ENCODE data around the gene RAB8B. TPM values are rescaled to one million over a fixed set of nuclear protein-coding genes. Genes with fewer than 3 reads are reported as not detected.

RAB8B gene
- polyA plus RNA-seq, 1 donor, result 15.1 TPM

DNA sequence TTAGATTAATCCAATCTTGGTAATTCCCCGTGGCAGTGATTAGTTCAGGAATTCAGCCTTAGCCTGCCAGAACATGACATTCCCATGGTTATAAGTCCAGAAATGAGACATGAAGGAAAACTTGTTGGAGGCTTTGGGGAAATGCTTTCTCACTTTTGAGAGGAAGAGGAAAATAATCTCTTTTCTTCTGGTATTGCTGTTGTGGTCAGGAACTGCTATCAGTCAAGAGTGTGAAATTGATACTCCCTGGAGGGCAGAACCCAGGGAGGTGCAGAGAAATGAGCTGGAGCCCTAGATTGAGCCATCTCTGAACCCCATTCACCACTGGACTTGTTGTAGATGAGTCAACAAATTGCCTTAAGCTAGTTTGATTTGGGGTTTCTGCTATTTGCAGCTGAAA is 49.4 kb downstream of the RAB8B start:
- no peak for DNase-seq

- no peak for DNase-seq
These were observed 50.7 kb downstream of the RAB8B start for GRCh38 chr15:63240109-63240508.

GRCh38 chr15:63241316-63241715 is 51.9 kb downstream of the RAB8B start:
- DNase-seq, result no peak

DNA sequence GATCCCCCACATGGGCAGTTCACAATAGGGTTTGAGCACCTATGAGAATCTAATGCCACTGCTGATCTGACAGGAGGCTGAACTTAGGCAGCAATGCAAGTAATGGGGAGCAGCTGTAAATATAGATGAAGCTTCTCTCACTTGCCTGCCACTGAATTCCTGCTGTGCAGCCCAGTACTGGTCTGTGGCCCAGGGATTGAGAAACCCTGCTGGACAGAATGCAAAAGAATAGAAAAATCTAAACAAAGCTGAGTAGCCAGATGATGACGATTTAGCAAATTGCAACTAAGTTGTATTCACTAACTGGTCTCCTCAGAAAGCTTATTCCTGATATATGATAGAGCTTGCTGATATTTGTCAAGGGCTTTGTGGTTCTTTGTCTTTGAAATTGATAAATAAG is 53.7 kb downstream of the RAB8B start:
- no peak for DNase-seq

DNA sequence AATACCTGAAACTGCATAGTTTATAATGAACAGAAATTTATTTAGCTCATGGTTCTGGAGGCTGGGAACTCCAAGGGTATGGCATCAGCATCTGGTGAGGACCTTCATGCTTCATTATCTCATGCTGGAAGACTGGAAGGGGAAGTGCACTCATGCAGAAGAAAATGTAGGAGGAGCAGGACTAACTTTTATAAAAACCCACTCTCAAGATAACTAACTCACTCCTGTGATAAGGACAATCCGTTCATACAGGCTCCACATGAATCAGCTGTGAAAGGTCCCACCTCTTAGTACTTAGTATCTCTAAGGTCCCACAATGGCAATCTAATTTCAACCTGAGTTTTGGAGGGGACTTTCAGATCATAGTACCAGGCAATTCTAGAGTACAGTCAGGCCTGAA is 54.4 kb downstream of the RAB8B start:
- DNase-seq, result no peak

DNA sequence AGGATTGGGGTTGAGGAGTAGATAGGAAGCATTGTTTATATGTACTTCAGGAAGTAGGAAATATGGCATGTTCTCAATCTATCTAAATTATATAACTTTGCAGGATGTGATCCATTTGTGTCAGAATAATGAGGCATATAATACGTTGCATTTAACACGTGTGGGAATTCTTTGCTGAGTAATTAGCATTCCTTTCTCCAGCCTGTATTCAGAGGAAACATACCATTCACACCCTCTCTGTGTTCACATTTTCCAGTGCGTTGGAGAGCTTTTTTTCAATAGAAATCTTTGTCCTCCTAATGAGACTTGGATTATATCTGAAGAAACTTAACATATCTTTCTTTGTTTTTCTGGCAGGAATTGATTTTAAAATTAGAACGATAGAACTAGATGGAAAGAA is 55.0 kb downstream of the RAB8B start:
- no peak for DNase-seq

DNA sequence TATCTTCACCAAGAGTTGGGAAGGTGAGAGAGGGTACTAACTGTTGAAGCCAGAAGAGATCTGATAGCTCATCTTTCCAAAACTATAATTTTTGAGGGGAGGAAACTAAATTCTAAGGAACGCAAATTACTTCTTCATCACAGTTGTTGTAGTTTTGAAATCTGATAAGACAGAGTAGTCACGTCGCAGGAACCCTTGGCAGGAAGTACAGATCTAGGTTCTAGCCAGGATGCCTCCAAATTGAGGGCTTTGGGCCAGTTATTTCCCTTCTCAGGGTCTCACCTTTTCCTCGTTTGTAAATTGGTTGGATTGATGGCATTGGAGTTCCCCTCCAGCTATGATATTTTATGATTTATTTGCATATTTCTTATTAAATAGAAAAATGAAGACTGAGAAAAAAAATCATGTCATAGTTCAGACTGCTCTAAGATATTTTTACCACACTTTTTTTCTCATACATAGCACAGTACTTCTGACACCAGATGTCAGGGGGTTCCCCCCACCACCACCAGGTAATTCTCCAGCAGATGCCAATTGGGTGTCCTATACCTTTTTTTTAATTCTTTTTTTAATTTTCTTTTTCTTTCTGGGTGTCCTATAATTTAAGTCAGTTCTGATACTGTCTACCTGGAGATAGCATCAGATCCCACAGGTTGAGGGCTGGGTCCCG is 55.7 kb downstream of the RAB8B start:
- no peak for DNase-seq

GRCh38 chr15:63246691-63247469 is 57.5 kb downstream of the RAB8B start:
- DNase-seq, result no peak

DNA sequence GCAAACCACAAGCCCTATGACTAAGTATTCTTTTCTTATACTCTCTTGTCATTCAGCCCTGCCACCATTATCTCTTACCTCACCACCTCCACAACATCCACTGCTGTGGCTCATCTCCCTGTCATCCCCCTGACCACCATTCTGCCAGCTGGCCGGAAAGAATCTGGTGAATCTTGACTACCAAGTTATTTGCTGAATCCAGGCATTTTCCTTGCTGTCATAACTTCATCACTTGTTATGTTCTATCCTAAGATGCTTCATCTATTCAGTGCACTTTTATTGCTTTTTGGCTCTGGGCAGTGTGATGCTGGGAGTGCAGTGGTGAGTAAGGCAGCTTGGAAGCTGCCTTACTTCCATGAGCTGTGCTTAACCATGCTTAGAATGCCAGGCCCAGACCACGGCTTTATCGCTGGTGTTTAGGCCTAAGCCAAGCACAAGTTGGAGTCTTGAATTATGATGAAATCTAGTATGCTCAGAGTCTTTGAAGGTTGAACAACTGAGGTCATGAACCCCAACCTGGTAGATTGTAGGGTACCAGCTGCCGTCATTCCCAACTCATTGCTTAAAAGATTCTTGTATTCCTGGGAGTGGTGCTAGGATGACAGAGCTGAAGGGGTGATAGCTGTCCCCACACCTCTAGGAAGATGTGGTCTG is 61.0 kb downstream of the RAB8B start:
- DNase-seq, result no peak

DNA sequence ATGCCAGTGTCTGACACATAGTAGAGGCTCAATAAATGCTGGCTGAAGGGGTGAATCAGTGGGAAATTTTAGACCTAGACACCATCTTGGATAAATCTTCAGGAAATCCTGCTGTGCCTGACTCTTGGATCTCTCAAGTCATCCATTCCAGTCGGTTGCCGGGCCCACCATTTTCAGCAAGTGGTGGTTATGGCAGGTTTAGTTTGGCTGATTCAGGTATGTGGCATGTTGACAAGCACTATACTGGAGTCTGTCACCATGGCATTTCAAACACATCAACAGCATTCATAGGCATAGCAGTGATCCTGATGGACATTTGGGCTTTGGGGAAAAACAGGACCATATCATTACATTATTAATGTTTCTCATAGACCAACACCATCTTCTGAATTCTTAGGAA is 62.3 kb downstream of the RAB8B start:
- no peak for DNase-seq

DNA sequence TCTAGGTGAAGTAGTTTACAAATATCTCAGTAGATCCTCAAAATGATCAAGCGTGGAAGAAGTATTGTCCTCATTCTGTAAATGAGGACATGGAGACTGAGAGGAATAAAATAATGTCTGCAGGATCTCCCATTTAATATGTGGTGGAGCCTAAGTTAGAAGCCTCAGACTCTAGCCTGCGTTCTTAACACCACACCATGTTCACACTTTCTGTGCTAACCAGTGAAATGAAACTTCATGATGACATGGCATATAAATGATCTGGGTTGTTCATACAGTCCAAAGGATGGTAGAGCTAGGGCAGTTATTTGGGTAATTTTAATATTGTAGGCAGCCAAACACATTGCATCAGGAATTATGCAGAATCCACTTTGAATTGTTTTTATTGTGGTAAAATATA is 62.9 kb downstream of the RAB8B start:
- DNase-seq, result no peak

- no peak for DNase-seq
These were observed 65.6 kb downstream of the RAB8B start for GRCh38 chr15:63254991-63255390.

DNA sequence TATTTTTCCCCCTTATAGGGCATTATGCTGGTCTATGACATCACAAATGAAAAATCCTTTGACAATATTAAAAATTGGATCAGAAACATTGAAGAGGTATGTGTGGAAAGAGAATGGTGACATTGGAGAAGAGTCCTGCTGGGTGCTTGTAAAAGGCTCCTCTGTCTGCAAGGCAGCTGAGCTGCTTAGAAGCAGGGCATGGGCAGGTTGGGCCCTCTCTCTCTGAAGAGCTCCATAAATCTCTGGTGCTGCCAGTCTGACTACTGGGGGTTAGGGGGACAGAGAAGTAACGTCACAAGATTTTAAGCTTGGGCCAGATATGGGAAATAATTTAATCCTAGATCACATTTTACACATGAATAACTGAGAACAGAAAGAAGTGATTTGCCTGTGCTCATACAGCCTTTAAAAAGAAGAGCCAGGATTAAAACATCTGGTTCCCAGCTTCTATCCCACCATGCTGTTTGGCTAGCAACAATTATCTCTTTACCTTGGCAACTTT is 66.1 kb downstream of the RAB8B start:
- no peak for DNase-seq

GRCh38 chr15:63256433-63257274 is 67.2 kb downstream of the RAB8B start:
- no peak for DNase-seq

DNA sequence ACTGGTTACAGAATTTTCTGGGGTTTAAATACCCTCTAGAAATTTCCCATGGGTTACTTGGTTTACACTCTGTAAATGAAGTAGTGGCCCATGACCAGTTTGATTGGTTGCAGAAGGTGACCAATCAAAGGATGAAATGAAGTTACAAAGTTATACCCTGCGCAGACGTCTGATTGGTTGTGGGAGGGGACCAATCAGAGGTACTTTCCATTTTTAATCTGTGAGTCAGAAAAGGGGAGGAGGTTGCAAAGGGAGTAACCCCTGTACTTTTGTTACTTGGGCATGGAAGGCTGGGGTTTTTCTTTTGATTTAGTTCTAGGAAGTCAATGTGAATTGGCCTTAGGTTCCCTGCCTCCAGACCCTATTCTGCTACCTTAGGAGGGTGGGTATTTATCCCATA is 69.3 kb downstream of the RAB8B start:
- no peak for DNase-seq

DNA sequence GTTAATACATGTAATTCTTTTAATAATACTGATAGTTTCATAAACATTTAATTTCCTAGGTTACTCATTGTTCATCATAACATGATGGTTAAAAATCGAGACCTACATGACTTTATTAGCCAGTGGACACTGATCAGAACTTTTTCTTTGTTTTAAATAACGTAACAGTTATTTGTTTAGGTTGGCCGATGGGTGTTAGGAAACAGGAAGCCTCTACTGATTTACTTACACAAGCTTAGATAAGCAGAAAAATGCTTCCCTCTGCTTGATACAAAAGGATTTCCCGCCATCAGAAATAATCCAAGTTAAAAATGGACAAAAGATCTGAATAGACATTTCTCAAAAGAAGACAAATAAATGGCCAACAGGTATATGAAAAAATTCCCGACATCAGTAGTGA is 71.4 kb downstream of the RAB8B start:
- DNase-seq, result no peak

- DNase-seq, result no peak
These were observed 71.9 kb downstream of the RAB8B start for GRCh38 chr15:63261311-63261710.

- no peak for DNase-seq
These were observed 74.1 kb downstream of the RAB8B start for GRCh38 chr15:63263519-63263918.

GRCh38 chr15:63264688-63265293 is 75.4 kb downstream of the RAB8B start:
- DNase-seq, result no peak

- no peak for DNase-seq
These were observed 85.0 kb downstream of the RAB8B start for GRCh38 chr15:63274427-63274826.

DNA sequence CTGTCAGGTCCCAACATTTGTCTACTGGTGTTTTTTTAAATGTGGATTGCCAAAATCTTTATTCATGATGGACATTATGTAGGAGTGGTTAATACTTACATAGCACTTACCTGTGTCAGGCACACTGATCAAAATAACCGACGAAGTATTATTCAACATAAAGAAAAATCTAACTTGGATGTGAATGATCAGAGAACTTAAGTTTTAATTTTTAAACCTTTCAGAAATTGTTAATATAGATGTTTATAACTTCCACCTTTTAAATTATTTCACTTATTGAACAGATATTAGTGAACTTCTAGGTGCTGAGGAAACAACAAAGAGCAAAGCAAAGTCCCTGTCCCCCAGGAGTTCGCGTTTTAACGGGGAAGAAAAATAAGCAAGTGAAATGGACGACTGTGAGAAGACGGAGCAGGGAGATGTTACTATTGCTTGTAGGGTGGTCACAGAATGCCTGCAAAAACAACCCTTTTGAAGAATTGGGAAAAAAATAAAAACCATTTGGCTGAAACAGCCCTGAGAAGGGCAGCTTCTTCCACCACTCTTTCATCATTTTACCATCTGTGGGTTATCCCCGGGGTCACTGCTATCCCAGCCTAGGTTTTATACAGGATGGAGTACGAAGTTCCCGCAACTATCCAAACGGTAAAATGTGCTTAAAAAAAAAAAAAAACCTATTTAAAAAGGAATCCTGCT is 87.1 kb downstream of the RAB8B start:
- no peak for DNase-seq

Data from hindlimb muscle (tissue), 1 donor.